GM19324 (cell line): ENCODE data around the gene SFXN5.
A peak's percentile ranks its signal among the peaks of the same experiment; 100 is the strongest.

ENCODE experiments used
- ATAC-seq: cut with Tn5 transposase; IDR thresholded peaks from one replicate; pipeline ENCODE4 v1.9.1; 2021; ENCODE audit warnings: mild to moderate bottlenecking, moderate library complexity; ENCODE audit not compliant: unreplicated experiment, low FRiP score

The SFXN5 gene

DNA sequence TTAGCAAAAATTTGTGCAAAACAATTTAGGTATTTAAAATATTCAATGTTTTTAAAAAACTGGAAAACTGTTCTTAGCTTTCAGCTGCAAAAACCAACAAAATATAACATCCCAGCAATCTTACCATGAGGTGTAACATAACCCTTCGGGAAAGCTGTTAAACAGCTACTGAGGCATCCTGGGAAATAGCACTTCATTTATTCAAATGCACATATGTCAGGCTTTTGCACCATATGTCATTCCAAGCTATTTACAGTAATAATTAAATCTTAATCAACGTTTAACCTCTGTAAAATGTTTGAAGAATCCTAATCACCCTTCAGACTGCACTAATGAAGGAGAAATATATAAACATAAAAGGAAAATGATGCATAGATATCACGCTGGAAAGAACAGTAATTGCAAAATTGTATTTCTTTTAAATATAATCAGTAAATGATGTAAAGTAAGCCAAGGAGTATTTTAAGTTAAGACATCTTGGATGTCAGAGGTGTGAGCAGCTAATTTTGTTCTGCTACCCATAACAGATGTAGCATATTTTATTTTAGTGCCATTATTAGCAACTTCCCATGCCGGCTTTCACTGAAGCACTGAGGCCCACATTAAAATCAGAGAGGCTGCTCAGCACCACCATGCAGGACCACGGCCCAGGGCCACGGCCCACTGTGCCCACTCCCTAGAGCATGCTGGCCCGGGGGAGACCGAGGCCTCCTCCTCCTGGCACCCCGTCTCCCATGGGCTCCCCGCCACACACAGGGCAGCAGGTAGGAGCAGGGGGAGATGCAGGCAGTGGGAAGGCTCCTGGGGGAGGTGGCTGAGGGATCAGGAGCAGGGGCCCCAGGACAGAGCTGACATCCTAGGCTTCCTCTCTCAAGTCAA is 123.3 kb downstream of the SFXN5 start:
- ATAC-seq = no peak

DNA sequence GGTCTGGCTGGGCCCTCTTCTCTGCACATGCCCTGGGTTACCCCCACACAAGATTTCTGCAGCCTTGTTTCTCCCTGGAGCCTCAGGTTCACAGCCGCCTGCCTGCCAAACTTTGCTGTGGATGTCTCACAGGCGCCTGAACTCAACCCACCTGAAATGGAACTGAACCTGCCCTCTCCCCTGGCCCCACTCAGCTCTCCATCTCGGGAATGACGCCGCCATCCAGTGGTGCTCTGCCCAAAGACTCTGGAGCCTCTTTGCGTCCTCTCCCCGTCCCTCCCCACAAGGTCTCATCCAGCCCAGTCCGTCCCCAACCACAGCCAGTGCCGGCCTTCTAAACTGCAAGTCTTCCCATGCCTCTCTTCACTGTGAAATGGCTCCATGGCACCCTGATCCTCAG is 125.0 kb downstream of the SFXN5 start:
- ATAC-seq = no peak

- no peak for ATAC-seq
These were observed 126.0 kb downstream of the SFXN5 start for GRCh38 chr2:72945450-72946019.

DNA sequence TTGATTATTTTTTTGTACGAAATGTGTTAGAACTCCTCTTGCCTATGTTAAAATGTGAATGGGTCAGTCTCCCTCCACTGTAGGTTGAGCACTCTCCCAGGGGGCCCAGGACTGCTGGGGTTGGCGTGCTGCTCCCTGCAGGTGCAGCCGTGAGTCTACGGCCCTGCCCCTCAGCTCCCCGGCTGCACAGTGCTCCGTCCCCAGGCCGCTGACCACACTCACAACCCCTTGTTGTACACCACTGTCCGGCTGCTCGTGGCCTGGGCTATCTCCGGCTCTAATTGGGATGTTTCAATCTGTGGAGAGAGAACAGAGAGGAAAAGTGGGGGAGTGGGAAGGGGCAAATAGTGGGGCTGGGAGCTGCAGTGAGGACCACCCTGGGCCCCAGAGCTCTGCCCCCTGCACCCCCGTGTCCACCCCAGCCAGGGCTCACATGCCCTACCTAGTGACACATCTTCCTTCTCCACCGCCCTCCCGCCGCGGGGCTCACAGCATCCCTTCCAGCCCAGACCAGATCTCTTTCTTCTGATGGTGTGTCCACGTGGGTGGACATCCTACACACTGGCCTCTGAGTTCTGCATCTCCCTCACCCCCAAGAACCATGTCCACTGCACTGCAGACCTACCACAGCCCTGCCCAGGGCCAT is 126.6 kb downstream of the SFXN5 start:
- no peak for ATAC-seq

- ATAC-seq = no peak
These were observed 127.7 kb downstream of the SFXN5 start for GRCh38 chr2:72943540-72944395.

GRCh38 chr2:72942881-72943418 is 128.6 kb downstream of the SFXN5 start:
- no peak for ATAC-seq

DNA sequence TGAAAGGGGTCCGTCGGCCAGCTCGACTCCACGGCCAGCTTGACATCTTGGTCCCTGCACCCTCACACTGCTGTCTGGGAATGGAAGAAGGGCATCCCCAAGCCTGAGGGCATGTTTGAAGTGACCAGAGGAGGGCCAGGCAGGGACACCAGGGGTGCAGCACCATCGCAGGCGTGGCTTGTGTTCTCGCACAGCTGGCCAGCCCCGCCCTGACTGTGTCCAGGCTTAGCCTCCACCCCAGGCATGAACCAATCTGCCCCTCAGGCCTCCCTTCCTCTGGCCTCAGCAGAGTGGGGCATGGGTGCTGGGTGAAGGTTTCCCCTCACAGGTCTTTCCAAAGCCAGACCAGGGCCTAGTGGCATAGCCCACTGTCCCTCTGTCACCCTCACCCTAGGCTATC is 129.2 kb downstream of the SFXN5 start:
- no peak for ATAC-seq

GRCh38 chr2:72940786-72941185 is 130.7 kb downstream of the SFXN5 start:
- no peak for ATAC-seq

DNA sequence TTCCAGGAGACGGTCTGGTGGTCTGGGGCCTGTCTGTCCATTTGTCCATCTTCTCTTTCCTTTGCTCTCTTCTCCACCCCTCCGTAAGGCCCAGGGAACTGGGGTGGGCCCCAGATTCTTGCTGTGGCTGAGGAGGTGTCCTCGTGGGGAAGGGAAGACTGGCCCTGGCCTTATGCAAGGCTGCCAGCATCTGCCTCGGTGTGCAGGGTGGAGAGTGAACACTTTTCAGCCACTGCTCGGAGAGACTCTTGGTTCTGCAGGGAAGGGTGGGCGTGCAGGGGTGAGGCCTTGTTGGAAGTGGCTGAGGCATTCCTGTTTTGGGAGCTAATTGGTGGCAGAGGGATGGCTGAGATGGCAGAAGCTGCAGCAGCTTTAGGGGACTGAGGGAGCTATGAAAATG is 131.2 kb downstream of the SFXN5 start:
- ATAC-seq = no peak

DNA sequence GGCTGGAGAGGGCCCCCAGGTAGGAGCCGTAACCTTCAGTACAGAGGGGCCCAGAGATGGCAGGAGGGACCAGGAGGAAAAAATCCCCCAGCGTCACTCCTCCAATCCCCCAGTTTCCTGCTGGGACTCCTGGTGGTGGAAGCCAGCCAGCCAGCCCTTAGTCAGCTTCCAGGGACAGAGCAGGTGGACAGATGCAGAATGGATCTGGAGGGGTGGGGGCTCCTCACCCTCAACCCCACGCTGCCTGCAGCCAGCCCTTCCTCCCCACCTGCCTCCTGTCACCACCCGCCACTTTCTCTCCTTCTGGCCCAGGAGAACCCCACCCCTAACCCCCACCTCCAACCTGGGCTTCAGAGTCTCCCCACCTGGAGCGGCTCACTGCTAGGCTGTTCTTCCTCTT is 133.1 kb downstream of the SFXN5 start:
- ATAC-seq = no peak

GRCh38 chr2:72937356-72937669 is 134.2 kb downstream of the SFXN5 start:
- no peak for ATAC-seq

- no peak for ATAC-seq
These were observed 134.7 kb downstream of the SFXN5 start for GRCh38 chr2:72936660-72937355.

DNA sequence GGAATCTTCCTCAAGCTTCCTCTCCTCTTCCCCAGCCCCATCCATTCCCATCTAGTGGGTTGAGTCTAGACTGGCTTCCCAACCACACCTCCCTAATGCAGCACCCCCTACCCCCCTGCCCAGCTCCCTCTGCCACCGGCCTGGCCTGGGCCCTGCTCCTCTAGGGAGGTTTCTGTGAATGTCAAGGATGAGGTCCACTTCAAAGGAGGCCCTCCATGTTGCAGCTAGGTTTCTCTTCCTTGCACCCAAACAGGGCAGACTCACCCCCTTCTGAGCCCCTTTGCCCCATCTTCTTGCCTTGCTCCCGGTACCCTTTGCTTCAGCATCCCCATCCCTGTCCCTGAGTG is 135.9 kb downstream of the SFXN5 start:
- ATAC-seq = no peak

- ATAC-seq = peak; percentile 58
These were observed 136.6 kb downstream of the SFXN5 start for GRCh38 chr2:72934683-72935610.

DNA sequence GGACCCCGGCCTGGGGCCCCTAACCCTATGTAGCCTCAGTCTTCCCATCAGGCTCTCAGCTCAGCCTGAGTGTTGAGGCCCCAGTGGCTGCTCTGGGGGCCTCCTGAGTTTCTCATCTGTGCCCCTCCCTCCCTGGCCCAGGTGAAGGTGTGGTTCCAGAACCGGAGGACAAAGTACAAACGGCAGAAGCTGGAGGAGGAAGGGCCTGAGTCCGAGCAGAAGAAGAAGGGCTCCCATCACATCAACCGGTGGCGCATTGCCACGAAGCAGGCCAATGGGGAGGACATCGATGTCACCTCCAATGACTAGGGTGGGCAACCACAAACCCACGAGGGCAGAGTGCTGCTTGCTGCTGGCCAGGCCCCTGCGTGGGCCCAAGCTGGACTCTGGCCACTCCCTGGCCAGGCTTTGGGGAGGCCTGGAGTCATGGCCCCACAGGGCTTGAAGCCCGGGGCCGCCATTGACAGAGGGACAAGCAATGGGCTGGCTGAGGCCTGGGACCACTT is 137.8 kb downstream of the SFXN5 start:
- ATAC-seq = no peak

GRCh38 chr2:72933207-72933606 is 138.3 kb downstream of the SFXN5 start:
- no peak for ATAC-seq

DNA sequence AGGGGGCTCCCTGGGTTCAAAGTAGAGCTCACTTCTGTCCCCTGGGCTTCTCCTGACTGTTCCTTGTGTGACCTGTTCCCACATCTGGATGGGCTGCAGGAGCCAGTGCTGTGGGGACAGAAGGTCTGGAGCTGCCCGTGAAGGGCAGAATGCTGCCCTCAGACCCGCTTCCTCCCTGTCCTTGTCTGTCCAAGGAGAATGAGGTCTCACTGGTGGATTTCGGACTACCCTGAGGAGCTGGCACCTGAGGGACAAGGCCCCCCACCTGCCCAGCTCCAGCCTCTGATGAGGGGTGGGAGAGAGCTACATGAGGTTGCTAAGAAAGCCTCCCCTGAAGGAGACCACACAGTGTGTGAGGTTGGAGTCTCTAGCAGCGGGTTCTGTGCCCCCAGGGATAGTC is 138.7 kb downstream of the SFXN5 start:
- ATAC-seq = no peak

DNA sequence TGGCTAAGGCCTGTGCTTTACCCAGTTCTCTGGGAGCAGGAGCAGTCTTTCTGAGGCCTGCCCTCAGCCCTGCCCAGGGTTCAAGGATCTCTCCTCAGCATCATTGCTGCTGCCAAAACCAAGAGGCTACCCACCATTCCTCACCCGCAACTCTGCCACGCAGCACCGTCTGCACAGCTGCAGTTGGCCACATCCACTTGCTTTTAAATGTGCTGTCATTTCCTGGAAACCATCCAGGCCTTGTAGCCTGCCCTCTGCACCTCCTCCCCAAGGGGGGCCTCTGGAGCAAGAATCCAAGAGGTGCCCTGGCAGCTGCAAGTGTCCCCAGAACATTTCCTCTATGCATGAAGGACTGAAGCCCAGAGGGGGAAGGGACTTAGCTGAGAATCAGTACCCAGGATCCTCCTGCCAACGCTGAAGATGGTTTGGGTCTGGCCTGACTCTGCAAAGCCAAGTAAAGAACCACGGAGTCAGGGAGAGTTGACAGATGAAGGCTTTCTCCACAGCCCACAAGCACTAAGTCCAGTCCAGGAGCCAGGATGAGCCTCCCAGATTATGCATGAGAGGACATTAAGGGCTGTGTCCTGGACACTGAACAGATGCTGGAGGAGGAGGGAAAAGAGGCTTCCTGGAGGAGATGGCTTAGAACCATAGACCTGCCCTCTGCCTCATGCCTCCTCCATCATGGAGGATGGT is 139.3 kb downstream of the SFXN5 start:
- ATAC-seq = no peak
